H1 (cell line): ENCODE data around the gene FAM163A. TPM values are rescaled to one million over a fixed set of nuclear protein-coding genes. Genes with fewer than 3 reads are reported as not detected.

Experiments
- CTCF ChIA-PET: fragments of 300-600 bp; sonication (Branson Sonifier 250); formaldehyde crosslinking; loops from one replicate; lab custom pipeline; 2021; ENCODE audit not compliant: partially characterized antibody; lab: Charles Lee
- POLR2A ChIA-PET: fragments of 300-600 bp; sonication (Branson Sonifier 250); formaldehyde crosslinking; loops from one replicate; lab custom pipeline; 2021; ENCODE audit warnings: inconsistent platforms; ENCODE audit not compliant: partially characterized antibody; lab: Charles Lee
- DNase-seq, 2 experiments: peaks; one replicate each; pipeline versions ENCODE4 v3.0.0 to v3.0.0-alpha.2; 2010 to 2022; ENCODE audit warnings: low spot score in 2 of 2, low read depth in 1 of 2, mixed read lengths in 1 of 2
- FAIRE-seq: peaks from 2 replicates; lab custom pipeline; 2011; peaks lifted over from hg19 to GRCh38; lab: Jason Lieb, UNC
- H2AFZ ChIP-seq: 2 replicates; pipeline ENCODE4 v1.8.1; 2012; ENCODE audit warnings: low read length, inconsistent platforms
- H2AK5ac ChIP-seq: 2 replicates; pipeline ENCODE4 v1.6.1; 2013; ENCODE audit warnings: low read depth, low read length
- H2BK120ac ChIP-seq: replicated peaks from 2 replicates; pipeline ENCODE3; 2013; ENCODE audit warnings: low read depth, low read length, inconsistent platforms
- H2BK12ac ChIP-seq: 2 replicates; pipeline ENCODE4 v1.6.1; 2013; ENCODE audit warnings: low read depth, low read length
- H2BK15ac ChIP-seq: 2 replicates; pipeline ENCODE4 v1.6.1; 2013; ENCODE audit warnings: low read length
- H2BK20ac ChIP-seq: 2 replicates; pipeline ENCODE4 v1.6.1; 2013; ENCODE audit warnings: low read length
- H2BK5ac ChIP-seq: 2 replicates; pipeline ENCODE4 v1.6.1; 2013; ENCODE audit warnings: low read depth, low read length
- H3K14ac ChIP-seq: 2 replicates; pipeline ENCODE4 v1.6.1; 2013; ENCODE audit warnings: inconsistent platforms; ENCODE audit not compliant: insufficient read length
- H3K18ac ChIP-seq: 2 replicates; pipeline ENCODE4 v1.6.1; 2013; ENCODE audit warnings: low read length; ENCODE audit errors: extremely low read depth
- H3K23ac ChIP-seq: 2 replicates; pipeline ENCODE4 v1.6.1; 2013; ENCODE audit warnings: inconsistent platforms; ENCODE audit not compliant: insufficient read length
- H3K23me2 ChIP-seq: 2 replicates; pipeline ENCODE4 v1.6.1; 2013; ENCODE audit warnings: low read depth, low read length
- H3K27ac ChIP-seq: 2 replicates; pipeline ENCODE4 v1.6.1; 2011; ENCODE audit warnings: low read depth, low read length, inconsistent platforms
- H3K27me3 ChIP-seq, 4 experiments: replicated peaks in 1 of 4; 1 replicate in 1 of 4; 2 replicates in 3 of 4; pipeline versions ENCODE4 v1.6.1 to v1.8.1; 2011 to 2013; ENCODE audit warnings: low read length in 3 of 4, mild to moderate bottlenecking in 3 of 4, inconsistent platforms in 2 of 4, mixed read lengths in 2 of 4, moderate library complexity in 1 of 4; ENCODE audit not compliant: control insufficient read depth in 3 of 4, insufficient read depth in 3 of 4; ENCODE audit errors: extremely low read depth in 1 of 4
- H3K36me3 ChIP-seq, 4 experiments: 2 replicates each; pipeline versions ENCODE4 v1.6.1 to v1.8.1; 2011 to 2013; ENCODE audit warnings: mild to moderate bottlenecking in 4 of 4, low read length in 3 of 4, moderate library complexity in 2 of 4, control low read depth in 1 of 4, inconsistent platforms in 1 of 4; ENCODE audit not compliant: insufficient read depth in 4 of 4, control insufficient read depth in 2 of 4
- H3K4ac ChIP-seq: replicated peaks from 2 replicates; pipeline ENCODE3; 2013; ENCODE audit warnings: low read length, low read depth, mixed read lengths, inconsistent platforms; ENCODE audit not compliant: insufficient read length
- H3K4me1 ChIP-seq, 4 experiments: replicated peaks in 1 of 4; 1 replicate in 1 of 4; 2 replicates in 3 of 4; pipeline versions ENCODE4 v1.6.1 to v1.8.1; 2011 to 2013; ENCODE audit warnings: low read length in 3 of 4, inconsistent platforms in 2 of 4, mixed read lengths in 1 of 4; ENCODE audit not compliant: insufficient read depth in 4 of 4, control insufficient read depth in 3 of 4
- H3K4me2 ChIP-seq, 2 experiments: 2 replicates each; pipeline versions ENCODE4 v1.6.1 to v1.8.1; 2011 to 2013; ENCODE audit warnings: low read depth in 2 of 2, low read length in 2 of 2, control low read depth in 1 of 2, inconsistent platforms in 1 of 2, mild to moderate bottlenecking in 1 of 2; ENCODE audit not compliant: insufficient read depth in 1 of 2
- H3K4me3 ChIP-seq, 4 experiments: fragments of 200-600, 300-600 bp in 1 of 4; sonication (generic), shearing (Covaris generic), sonication (Bioruptor Twin) in 1 of 4; 2 replicates each; pipeline versions ENCODE4 v1.5.1 to v1.8.1; 2011 to 2016; ENCODE audit warnings: low read length in 4 of 4, low read depth in 3 of 4, control low read depth in 2 of 4, inconsistent platforms in 2 of 4, mild to moderate bottlenecking in 2 of 4, mixed read lengths in 1 of 4, moderate library complexity in 1 of 4; ENCODE audit not compliant: insufficient read depth in 2 of 4; ENCODE audit errors: extremely low read depth in 1 of 4
- H3K56ac ChIP-seq: replicated peaks from 2 replicates; pipeline ENCODE3; 2013; ENCODE audit warnings: low read depth, mild to moderate bottlenecking, mixed read lengths, low read length, inconsistent platforms; ENCODE audit not compliant: insufficient read length
- H3K79me1 ChIP-seq: 2 replicates; pipeline ENCODE4 v1.6.1; 2013; ENCODE audit warnings: low read depth, low read length, control low read depth
- H3K79me2 ChIP-seq, 2 experiments: 2 replicates each; pipeline versions ENCODE4 v1.6.1 to v1.8.1; 2012 to 2013; ENCODE audit warnings: low read length in 2 of 2, mild to moderate bottlenecking in 2 of 2, inconsistent platforms in 1 of 2; ENCODE audit not compliant: insufficient read depth in 2 of 2, control insufficient read depth in 1 of 2
- H3K9ac ChIP-seq, 4 experiments: replicated peaks in 1 of 4; 1 replicate in 1 of 4; 2 replicates in 3 of 4; pipeline versions ENCODE4 v1.6.1 to v1.8.1; 2011 to 2013; ENCODE audit warnings: low read depth in 3 of 4, low read length in 3 of 4, control low read depth in 2 of 4, mild to moderate bottlenecking in 2 of 4, moderate library complexity in 2 of 4, inconsistent platforms in 1 of 4; ENCODE audit errors: extremely low read depth in 1 of 4
- H3K9me3 ChIP-seq, 2 experiments: 2 replicates each; pipeline versions ENCODE4 v1.6.1 to v1.8.1; 2012 to 2013; ENCODE audit warnings: mild to moderate bottlenecking in 2 of 2, moderate library complexity in 2 of 2, control low read depth in 1 of 2, inconsistent platforms in 1 of 2, low read depth in 1 of 2, low read length in 1 of 2, mixed read lengths in 1 of 2; ENCODE audit not compliant: insufficient read depth in 2 of 2
- H4K20me1 ChIP-seq, 2 experiments: replicated peaks in 1 of 2; 2 replicates each; pipeline versions ENCODE3 to v1.8.1; 2011 to 2013; ENCODE audit warnings: inconsistent platforms in 2 of 2, low read length in 2 of 2, mild to moderate bottlenecking in 1 of 2; ENCODE audit not compliant: insufficient read depth in 2 of 2, control insufficient read depth in 1 of 2
- H4K5ac ChIP-seq: 2 replicates; pipeline ENCODE4 v1.6.1; 2013; ENCODE audit warnings: low read length, low read depth, mixed read lengths, inconsistent platforms; ENCODE audit not compliant: insufficient read length
- H4K8ac ChIP-seq: 2 replicates; pipeline ENCODE4 v1.8.0; 2013; ENCODE audit warnings: mild to moderate bottlenecking, moderate library complexity, low read length, inconsistent platforms; ENCODE audit not compliant: insufficient read depth; ENCODE audit errors: extremely low read depth
- H4K91ac ChIP-seq: replicated peaks from 2 replicates; pipeline ENCODE3; 2013; ENCODE audit warnings: low read length, mixed read lengths, inconsistent platforms; ENCODE audit not compliant: insufficient read length
- ASH2L ChIP-seq: fragments of 200-600, 300-600 bp; sonication (generic); IDR thresholded peaks from one replicate; pipeline ENCODE4 v1.7.1; 2017; ENCODE audit warnings: low read length
- BACH1 ChIP-seq: IDR thresholded peaks from 2 replicates; pipeline ENCODE4 v1.6.1; 2012; ENCODE audit warnings: low read length, improper control_type of control experiment
- CEBPB ChIP-seq: IDR thresholded peaks from 2 replicates; pipeline ENCODE4 v1.6.1; 2012; ENCODE audit warnings: low read depth, low read length
- CHD2 ChIP-seq: IDR thresholded peaks from 2 replicates; pipeline ENCODE4 v1.6.1; 2012; ENCODE audit warnings: low read length, improper control_type of control experiment
- EP300 ChIP-seq, 2 experiments: IDR thresholded peaks; 1 replicate in 1 of 2; 2 replicates in 1 of 2; pipeline ENCODE4 v1.6.1; 2011 to 2012; ENCODE audit warnings: low read depth in 2 of 2, low read length in 2 of 2, mild to moderate bottlenecking in 2 of 2, borderline replicate concordance in 1 of 2, inconsistent platforms in 1 of 2, moderate library complexity in 1 of 2
- JUND ChIP-seq: IDR thresholded peaks from 2 replicates; pipeline ENCODE4 v1.6.1; 2011; ENCODE audit warnings: mild to moderate bottlenecking, improper control_type of control experiment, low read length
- KDM1A ChIP-seq: fragments of 200-600, 300-600 bp; sonication (generic); IDR thresholded peaks from 2 replicates; pipeline ENCODE4 v1.7.1; 2016; ENCODE audit warnings: mild to moderate bottlenecking, low read length, borderline replicate concordance
- NANOG ChIP-seq: IDR thresholded peaks from 2 replicates; pipeline ENCODE4 v1.6.1; 2011; ENCODE audit warnings: low read length, low read depth, mild to moderate bottlenecking, inconsistent platforms; ENCODE audit not compliant: insufficient read depth, poor library complexity, severe bottlenecking
- SIN3A ChIP-seq, 2 experiments: IDR thresholded peaks in 1 of 2; conservative IDR thresholded peaks in 1 of 2; 2 replicates each; pipeline ENCODE4 v1.6.1; 2011 to 2012; ENCODE audit warnings: low read length in 2 of 2, improper control_type of control experiment in 1 of 2, low read depth in 1 of 2, mild to moderate bottlenecking in 1 of 2
- SP1 ChIP-seq: IDR thresholded peaks from 2 replicates; pipeline ENCODE4 v1.6.1; 2011; ENCODE audit warnings: low read depth, low read length
- SP2 ChIP-seq: IDR thresholded peaks from 2 replicates; pipeline ENCODE4 v1.6.1; 2012; ENCODE audit warnings: mild to moderate bottlenecking, low read length, inconsistent platforms
- SP4 ChIP-seq: IDR thresholded peaks from 2 replicates; pipeline ENCODE4 v1.6.1; 2012; ENCODE audit warnings: low read length, inconsistent platforms
- WGBS, 2 experiments: shearing (Covaris generic) in 1 of 2; methylation state at CpG; one replicate each; pipeline versions ENCODE4 v1.1.6 to v1.1.7; 2013 to 2015; ENCODE audit warnings: low lambda C conversion rate in 2 of 2, mixed read lengths in 2 of 2, inconsistent platforms in 1 of 2, low coverage in 1 of 2, missing lambda C conversion rate in 1 of 2; ENCODE audit not compliant: insufficient replicate concordance in 2 of 2, insufficient coverage in 1 of 2, insufficient read length in 1 of 2; ENCODE audit errors: extremely low coverage in 1 of 2, missing lambda C conversion rate in 1 of 2; 5-methylcytosine and 5-hydroxymethylcytosine counted together
- polyA plus RNA-seq, 7 experiments: library from polyadenylated mRNA; depleted of rRNA in 3 of 7; stranded (reverse) in 5 of 7; unstranded in 2 of 7; fragments of >200 nt in 5 of 7; fragments of 200-250 nt in 2 of 7; gene quantifications; 1 replicate in 5 of 7; 2 replicates in 1 of 7; 4 replicates in 1 of 7; pipeline versions ENCODE4 v1.2.1 to v1.2.3, GENCODE V29; 2011 to 2013; ENCODE audit warnings: missing spikeins in 2 of 7, mixed read lengths in 2 of 7
- total RNA-seq: library from RNA; stranded (reverse); fragmentation: NEBNext Ultra II Directional; extraction: Animal tissue kit (Norgen Biotek cat#: 25700); gene quantifications from 2 replicates; pipeline ENCODE4 v1.2.1, GENCODE V29; 2021
- TF ChIP-seq, protein P1 (sequence below): IDR thresholded peaks from 2 replicates; pipeline ENCODE4 v1.6.1; 2011; ENCODE audit warnings: low read length, improper control_type of control experiment
- TF ChIP-seq, protein P2 (sequence below): IDR thresholded peaks from 2 replicates; pipeline ENCODE4 v1.6.1; 2012; ENCODE audit warnings: inconsistent platforms

The FAM163A gene
- total and polyA plus RNA-seq, 2 of the 8 experiments (the other 6 are each of a cell fraction or from before 2014, with no cell fraction given), result 0.13 to 0.18 TPM

DNA sequence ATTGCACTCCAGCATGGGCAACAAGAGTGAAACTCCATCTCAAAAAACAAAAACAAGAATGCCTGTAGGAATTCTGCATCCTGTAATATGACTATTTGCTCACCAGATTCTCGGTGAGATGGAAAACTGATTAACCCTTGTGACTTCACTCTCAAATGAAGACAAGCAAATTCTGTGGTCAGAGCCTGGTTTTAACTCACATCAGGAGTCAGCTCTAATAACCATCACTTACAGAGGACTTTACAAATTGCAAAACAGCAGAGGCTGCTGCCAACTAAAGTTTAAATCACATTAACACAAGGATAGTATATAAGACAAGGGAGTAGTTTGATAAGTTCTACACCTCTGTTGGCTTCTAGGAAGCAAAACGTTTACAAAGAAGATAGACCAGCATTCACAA lies 35.7 kb upstream of the FAM163A start:
- ChIA-PET CTCF (interaction anchor here (0.8 to 16.1 kb wide), 5 partner anchors 15 to 105 kb away, joined by 3 to 595 read pairs (median 4); no protein-coding TSS in a partner anchor), POLR2A (no interaction called here)
- FAIRE-seq, result no peak
- TF ChIP-seq EP300 (IDR thresholded peaks at IDR 0.05; ENCODE audit: borderline replicate concordance in 1 of 2, low read depth in 2 of 2, low read length in 2 of 2) (no peak), NANOG (no peak), ASH2L (no peak), CHD2 (no peak), SP2 (no peak), SIN3A (conservative IDR thresholded peaks at IDR 0.05 in 1 of 2, IDR thresholded peaks at IDR 0.05 in 1 of 2; ENCODE audit: low read depth in 1 of 2, low read length in 2 of 2) (no peak), SP4 (no peak), SP1 (no peak), JUND (no peak), CEBPB (no peak), BACH1 (no peak), KDM1A (no peak)
- TF ChIP-seq, protein P1, sequence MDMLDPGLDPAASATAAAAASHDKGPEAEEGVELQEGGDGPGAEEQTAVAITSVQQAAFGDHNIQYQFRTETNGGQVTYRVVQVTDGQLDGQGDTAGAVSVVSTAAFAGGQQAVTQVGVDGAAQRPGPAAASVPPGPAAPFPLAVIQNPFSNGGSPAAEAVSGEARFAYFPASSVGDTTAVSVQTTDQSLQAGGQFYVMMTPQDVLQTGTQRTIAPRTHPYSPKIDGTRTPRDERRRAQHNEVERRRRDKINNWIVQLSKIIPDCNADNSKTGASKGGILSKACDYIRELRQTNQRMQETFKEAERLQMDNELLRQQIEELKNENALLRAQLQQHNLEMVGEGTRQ, result no peak
- TF ChIP-seq, protein P2, sequence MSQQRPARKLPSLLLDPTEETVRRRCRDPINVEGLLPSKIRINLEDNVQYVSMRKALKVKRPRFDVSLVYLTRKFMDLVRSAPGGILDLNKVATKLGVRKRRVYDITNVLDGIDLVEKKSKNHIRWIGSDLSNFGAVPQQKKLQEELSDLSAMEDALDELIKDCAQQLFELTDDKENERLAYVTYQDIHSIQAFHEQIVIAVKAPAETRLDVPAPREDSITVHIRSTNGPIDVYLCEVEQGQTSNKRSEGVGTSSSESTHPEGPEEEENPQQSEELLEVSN, result no peak

More for the DNA sequence above, 35.7 kb upstream of the FAM163A start:
- no peak overlapping the region for H4K5ac ChIP-seq
- no peaks in the 10 kb centered on the region for H4K20me1 ChIP-seq
- no peak overlapping the region for H3K27ac ChIP-seq
- H2BK120ac ChIP-seq, result no peak overlapping the region
- H2BK15ac ChIP-seq, result no peak overlapping the region
- H2BK20ac ChIP-seq, result no peak overlapping the region
- no peak overlapping the region for H3K4me3 ChIP-seq
- H3K79me2 ChIP-seq, result no peaks in the 10 kb centered on the region
- H4K8ac ChIP-seq, result no peak overlapping the region
- H3K27me3 ChIP-seq, result no peaks in the 10 kb centered on the region
- H2BK12ac ChIP-seq, result no peak overlapping the region
- H2AK5ac ChIP-seq, result no peak overlapping the region
- no peak overlapping the region for H2BK5ac ChIP-seq
- H3K4me1 ChIP-seq, result no peaks in the 10 kb centered on the region
- DNase-seq, result no peak
- no peak overlapping the region for H3K18ac ChIP-seq
- no peaks in the 10 kb centered on the region for H3K36me3 ChIP-seq
- 87% methylated on average over 2 of the region's 2 CpGs; no CpG with 5 or more reads in 1 of the 2 experiments for WGBS, 2 experiments
- no peak overlapping the region for H4K91ac ChIP-seq
- no peak overlapping the region for H3K23ac ChIP-seq
- no peak overlapping the region for H2AFZ ChIP-seq
- H3K4ac ChIP-seq, result no peak overlapping the region
- no peak overlapping the region for H3K9ac ChIP-seq
- no peak overlapping the region for H3K4me2 ChIP-seq
- H3K14ac ChIP-seq, result no peak overlapping the region
- H3K9me3 ChIP-seq, result no peaks in the 10 kb centered on the region
- no peaks in the 10 kb centered on the region for H3K79me1 ChIP-seq
- H3K23me2 ChIP-seq, result no peaks in the 10 kb centered on the region
- no peak overlapping the region for H3K56ac ChIP-seq
